Osteocyte (in vitro differentiated cells): ENCODE measurements around the gene FBXO11. TPM values are rescaled to one million over a fixed set of nuclear protein-coding genes. Genes with fewer than 3 reads are reported as not detected.

Experiments
- DNase-seq: peaks from one replicate; pipeline ENCODE4 v3.0.0; 2021; ENCODE audit warnings: mixed read lengths; ENCODE audit not compliant: unreplicated experiment; ENCODE audit errors: extremely low spot score
- H3K27ac Mint-ChIP-seq: one replicate; pipeline ENCODE4 v1.8.0; 2021; ENCODE audit warnings: mild to moderate bottlenecking, mixed read lengths; ENCODE audit not compliant: unreplicated experiment
- H3K27me3 Mint-ChIP-seq: one replicate; pipeline ENCODE4 v1.8.0; 2021; ENCODE audit warnings: mixed read lengths; ENCODE audit not compliant: unreplicated experiment
- H3K36me3 Mint-ChIP-seq: one replicate; pipeline ENCODE4 v1.8.0; 2021; ENCODE audit warnings: mixed read lengths; ENCODE audit not compliant: unreplicated experiment
- H3K4me1 Mint-ChIP-seq: one replicate; pipeline ENCODE4 v1.8.0; 2021; ENCODE audit warnings: mixed read lengths; ENCODE audit not compliant: unreplicated experiment
- H3K4me3 Mint-ChIP-seq: one replicate; pipeline ENCODE4 v1.8.0; 2021; ENCODE audit warnings: mild to moderate bottlenecking, moderate library complexity, mixed read lengths; ENCODE audit not compliant: unreplicated experiment
- H3K9me3 Mint-ChIP-seq: one replicate; pipeline ENCODE4 v1.8.0; 2021; ENCODE audit warnings: mixed read lengths; ENCODE audit not compliant: unreplicated experiment
- CTCF ChIP-seq: fragments of 200-600 bp; sonication (generic); IDR thresholded peaks from 2 replicates; pipeline ENCODE4 v1.5.0; 2021; ENCODE audit warnings: antibody characterized with exemption, mild to moderate bottlenecking, moderate library complexity
- total RNA-seq: library from RNA; stranded (reverse); gene quantifications from 2 replicates; pipeline ENCODE4 v1.2.1, GENCODE V29; 2021

FBXO11 gene
- total RNA-seq, 1 donor from 2014 or later, result 70.6 TPM

GRCh38 chr2:47744074-47744473, 162.2 kb downstream of the FBXO11 start:
- Mint-ChIP-seq H3K36me3 (no peaks in the 10 kb centered on the region), H3K27me3 (peaks cover 41% of the 10 kb centered on the region), H3K4me3 (no peak overlapping the region), H3K27ac (no peak overlapping the region), H3K9me3 (peaks cover 5% of the 10 kb centered on the region), H3K4me1 (no peaks in the 10 kb centered on the region)
- no peak for DNase-seq
- no peak for TF ChIP-seq CTCF

- Mint-ChIP-seq H3K9me3 (no peaks in the 10 kb centered on the region), H3K36me3 (no peaks in the 10 kb centered on the region), H3K27ac (no peak overlapping the region), H3K4me1 (no peaks in the 10 kb centered on the region), H3K4me3 (no peak overlapping the region), H3K27me3 (peaks cover 52% of the 10 kb centered on the region)
- TF ChIP-seq CTCF, result no peak
- DNase-seq, result no peak
Measured at GRCh38 chr2:47741637-47742036, 164.7 kb downstream of the FBXO11 start.

- Mint-ChIP-seq H3K4me1 (no peaks in the 10 kb centered on the region), H3K4me3 (no peak overlapping the region), H3K27ac (no peak overlapping the region), H3K27me3 (peaks cover 50% of the 10 kb centered on the region), H3K9me3 (no peaks in the 10 kb centered on the region), H3K36me3 (no peaks in the 10 kb centered on the region)
- no peak for TF ChIP-seq CTCF
- DNase-seq, result no peak
Measured at GRCh38 chr2:47741101-47741500, 165.2 kb downstream of the FBXO11 start.

Other genes starting within 250 kb of the FBXO11 start
- gene MSH6, start 123.4 kb downstream of the FBXO11 start, total RNA-seq, result 55.8 and 62.4 TPM in 2 replicates